Spleen (tissue), 11 donors: ENCODE measurements around the gene PLPP7. TPM values are rescaled to one million over a fixed set of nuclear protein-coding genes. Genes with fewer than 3 reads are reported as not detected.

ENCODE experiments used
- DNase-seq: peaks from one replicate; pipeline ENCODE4 v3.0.0-alpha.2; 2020
- H3K27ac ChIP-seq, 8 donors: fragments of 200-600 bp; sonication (generic) in 7 of 8; 1 replicate in 4 of 8; 2 replicates in 4 of 8; pipeline versions ENCODE4 v1.5.0 to v1.8.0; 2016 to 2021; ENCODE audit warnings: inconsistent platforms in 4 of 8, mild to moderate bottlenecking in 4 of 8, moderate library complexity in 1 of 8
- H3K27me3 ChIP-seq, 7 donors: fragments of 200-600 bp; sonication (generic) in 6 of 7; replicated peaks in 1 of 7; 1 replicate in 4 of 7; 2 replicates in 3 of 7; pipeline versions ENCODE4 v1.5.0 to v1.8.0; 2016 to 2021; ENCODE audit warnings: inconsistent platforms in 3 of 7, mild to moderate bottlenecking in 1 of 7
- H3K36me3 ChIP-seq, 6 donors: fragments of 200-600 bp; sonication (generic) in 5 of 6; 1 replicate in 4 of 6; 2 replicates in 2 of 6; pipeline versions ENCODE4 v1.5.0 to v1.8.0; 2016 to 2021; ENCODE audit warnings: inconsistent platforms in 2 of 6
- H3K4me1 ChIP-seq, 6 donors: fragments of 200-600 bp; sonication (generic) in 5 of 6; 1 replicate in 3 of 6; 2 replicates in 3 of 6; pipeline versions ENCODE4 v1.5.0 to v1.8.0; 2016 to 2021; ENCODE audit warnings: inconsistent platforms in 3 of 6
- H3K4me3 ChIP-seq, 8 donors: fragments of 200-600 bp; sonication (generic) in 7 of 8; 1 replicate in 4 of 8; 2 replicates in 4 of 8; pipeline versions ENCODE4 v1.5.0 to v1.8.0; 2016 to 2021; ENCODE audit warnings: inconsistent platforms in 4 of 8, mild to moderate bottlenecking in 4 of 8, moderate library complexity in 2 of 8
- H3K9me3 ChIP-seq, 8 donors: fragments of 200-600 bp; sonication (generic) in 7 of 8; 1 replicate in 4 of 8; 2 replicates in 4 of 8; pipeline versions ENCODE4 v1.5.0 to v1.8.0; 2016 to 2021; ENCODE audit warnings: inconsistent platforms in 4 of 8
- CTCF ChIP-seq, 11 experiments: fragments of 200-600 bp in 7 of 11; fragments of 450-650 bp in 4 of 11; sonication (generic) in 4 of 11; IDR thresholded peaks in 8 of 11; conservative IDR thresholded peaks in 3 of 11; 1 replicate in 7 of 11; 2 replicates in 4 of 11; pipeline versions ENCODE4 v1.4.0 to v1.8.0; 2016 to 2021; ENCODE audit warnings: antibody characterized with exemption in 11 of 11, inconsistent platforms in 4 of 11, mild to moderate bottlenecking in 1 of 11
- POLR2A ChIP-seq, 3 donors: fragments of 450-650 bp; IDR thresholded peaks; one replicate each; pipeline ENCODE4 v1.5.1; 2017; ENCODE audit warnings: antibody characterized with exemption in 3 of 3, mild to moderate bottlenecking in 1 of 3
- POLR2AphosphoS5 ChIP-seq, 3 donors: sonication (generic); formaldehyde crosslinking; IDR thresholded peaks; one replicate each; pipeline ENCODE4 v1.5.1; 2017; ENCODE audit warnings: antibody characterized with exemption in 3 of 3
- whole genome bisulfite sequencing, 5 donors: extraction: QIAGEN DNeasy Blood & Tissue Kit in 3 of 5; methylation state at CpG; one replicate each; pipeline versions ENCODE4 v1.1.5 to v1.1.7; 2013 to 2018; 5-methylcytosine and 5-hydroxymethylcytosine counted together
- intact Hi-C: fragments of 100-400 bp; cut with DNase I; formaldehyde crosslinking; loops from one replicate; pipeline ENCODE4 v1.15.0; 2023; ENCODE audit warnings: low total_unique reads
- polyA plus RNA-seq, 3 donors: library from polyadenylated mRNA; stranded (reverse); fragments of 200-250 nt; gene quantifications; one replicate each; pipeline ENCODE4 v1.2.1, GENCODE V29; 2013
- total RNA-seq, 7 donors: library from RNA; depleted of rRNA in 3 of 7; stranded (reverse); fragments of >200 nt in 3 of 7; fragmentation: NEBNext Ultra II Directional in 4 of 7; extraction: Animal tissue kit (Norgen Biotek cat#: 25700) in 4 of 7; gene quantifications; one replicate each; pipeline versions ENCODE4 v1.1.0 to v1.2.1, GENCODE V29; 2016 to 2021
- donor health status: healthy with polysubstance abuse.
- donor health status: DM: no; HTN: no; CAD: no; lungs with moderate emphysema.
- donor health status: DM: no; HTN: no; CAD: no.
- donor health status: Bipolar disorder and iron deficiency.
- donor health status: healthy.
- donor health status: DM: no; HTN: no; CAD: no.
- donor health status: DM: yes; HTN: yes; CAD: no.

Gene PLPP7
- total and polyA plus RNA-seq, 10 donors: 1.1 to 3.8 (median 2.7) TPM

GRCh38 chr9:131298341-131298740, 8.8 kb downstream of the PLPP7 start:
- TF ChIP-seq POLR2AphosphoS5 (IDR thresholded peaks at IDR 0.05) (no peak), CTCF (IDR thresholded peaks at IDR 0.05 in 8 of 11, conservative IDR thresholded peaks at IDR 0.05 in 3 of 11) (no peak), POLR2A (IDR thresholded peaks at IDR 0.05) (no peak)
- DNase-seq: no peak
- H3K27ac ChIP-seq: no peak overlapping the region
- H3K27me3 ChIP-seq: no peaks in the 10 kb centered on the region
- H3K4me3 ChIP-seq: no peak overlapping the region
- H3K4me1 ChIP-seq: peaks cover 0 to 4% (median 0%) of the 10 kb centered on the region in 6 donors
- H3K9me3 ChIP-seq: no peaks in the 10 kb centered on the region
- H3K36me3 ChIP-seq: no peaks in the 10 kb centered on the region
- intact Hi-C loops: no loop called here
- WGBS, 5 donors: 82 to 97% (median 88%) methylated on average over 2 to 5 of the region's 5 CpGs

DNA sequence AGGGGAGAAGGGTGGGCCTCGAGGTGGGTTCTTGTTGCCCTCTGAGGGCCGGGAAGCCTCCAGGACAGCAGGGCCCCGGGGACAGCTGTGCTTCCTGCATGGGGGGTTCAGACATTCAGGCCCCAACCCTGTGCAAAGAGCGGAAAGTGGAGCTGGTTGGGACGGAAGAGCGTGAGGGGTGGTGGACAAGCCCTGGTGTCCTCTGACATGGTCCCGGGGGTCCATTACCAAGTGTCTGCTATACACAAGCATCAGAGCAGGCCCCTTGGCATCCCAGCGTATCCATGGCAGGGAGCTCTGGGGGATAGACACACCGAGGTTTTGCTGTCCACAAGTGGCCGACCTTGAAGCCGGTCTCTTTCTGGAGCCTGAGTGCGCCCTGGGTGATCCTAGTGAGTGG, 9.3 kb downstream of the PLPP7 start:
- TF ChIP-seq CTCF (IDR thresholded peaks at IDR 0.05 in 8 of 11, conservative IDR thresholded peaks at IDR 0.05 in 3 of 11) (no peak), POLR2A (IDR thresholded peaks at IDR 0.05) (no peak), POLR2AphosphoS5 (IDR thresholded peaks at IDR 0.05) (no peak)
- Histone ChIP-seq H3K27ac (no peak overlapping the region), H3K4me3 (no peak overlapping the region), H3K36me3 (no peaks in the 10 kb centered on the region), H3K4me1 (peaks cover 0 to 4% (median 0%) of the 10 kb centered on the region in 6 donors), H3K27me3 (no peaks in the 10 kb centered on the region), H3K9me3 (no peaks in the 10 kb centered on the region)
- no peak for DNase-seq
- intact Hi-C loops: no loop called here
- 90 to 94% (median 92%) methylated on average over 9 to 12 of the region's 12 CpGs for WGBS, 5 donors

DNA sequence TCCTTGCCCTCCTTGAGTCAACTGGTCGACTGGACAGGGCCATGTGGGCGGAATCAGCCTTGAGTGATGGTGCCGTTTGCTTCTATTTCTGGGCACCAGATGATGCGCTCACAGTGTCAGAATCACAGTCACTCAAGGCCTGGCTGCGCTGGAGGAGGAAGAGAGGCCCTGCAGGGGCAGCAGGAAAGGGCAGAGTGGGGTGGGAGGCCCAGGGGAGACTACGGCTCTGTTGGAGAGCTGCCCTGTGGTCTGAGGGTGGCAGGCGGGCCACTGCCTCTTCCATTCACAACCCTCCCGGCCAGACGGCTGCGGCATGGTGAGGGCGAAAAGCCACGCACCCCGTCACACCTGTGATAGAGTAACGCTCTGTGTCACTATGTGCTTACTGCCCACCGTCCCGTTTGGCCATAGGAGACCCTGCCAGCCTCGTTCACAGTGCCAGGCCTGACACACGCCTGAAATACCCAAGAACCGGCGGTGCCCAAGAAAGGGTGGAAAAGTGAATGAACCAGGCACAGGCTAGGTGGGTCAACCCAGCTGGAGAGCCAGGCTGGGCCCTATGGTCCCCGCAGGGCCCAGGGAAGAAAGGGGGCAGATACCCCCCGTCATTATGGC, 9.9 kb downstream of the PLPP7 start:
- Histone ChIP-seq H3K4me1 (peaks cover 0 to 4% (median 0%) of the 10 kb centered on the region in 6 donors), H3K4me3 (no peak overlapping the region), H3K27ac (no peak overlapping the region), H3K36me3 (no peaks in the 10 kb centered on the region), H3K9me3 (no peaks in the 10 kb centered on the region), H3K27me3 (no peaks in the 10 kb centered on the region)
- intact Hi-C loops: no loop called here
- 68 to 79% (median 77%) methylated on average over 15 to 22 of the region's 22 CpGs for WGBS, 5 donors
- TF ChIP-seq POLR2AphosphoS5 (IDR thresholded peaks at IDR 0.05): no peak
- TF ChIP-seq CTCF (IDR thresholded peaks at IDR 0.05 in 8 of 11, conservative IDR thresholded peaks at IDR 0.05 in 3 of 11): no peak
- TF ChIP-seq POLR2A (IDR thresholded peaks at IDR 0.05): no peak
- DNase-seq: no peak

DNA sequence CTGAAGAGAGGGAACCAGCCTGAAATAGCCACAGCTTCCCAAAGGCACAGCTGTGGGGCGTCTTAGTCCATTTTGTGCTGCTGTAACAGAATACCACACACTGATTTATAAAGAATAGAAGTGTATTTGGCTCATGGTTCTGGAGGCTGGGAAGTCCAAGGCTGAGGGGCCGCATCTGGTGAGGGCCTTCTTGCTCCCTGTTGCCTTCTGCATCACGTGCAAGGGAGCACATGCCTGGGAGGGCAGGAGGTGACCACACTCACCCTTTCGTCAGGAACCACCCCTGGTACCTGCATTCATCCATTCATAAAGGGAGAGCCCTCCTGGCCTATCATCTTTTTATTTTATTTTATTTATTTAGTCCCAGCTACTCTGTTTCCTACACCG, 10.4 kb downstream of the PLPP7 start:
- Histone ChIP-seq H3K4me3 (no peak overlapping the region), H3K9me3 (no peaks in the 10 kb centered on the region), H3K27ac (no peak overlapping the region), H3K36me3 (no peaks in the 10 kb centered on the region), H3K4me1 (peaks cover 0 to 4% (median 0%) of the 10 kb centered on the region in 6 donors), H3K27me3 (no peaks in the 10 kb centered on the region)
- DNase-seq: no peak
- intact Hi-C loops: no loop called here
- TF ChIP-seq POLR2A (IDR thresholded peaks at IDR 0.05) (no peak), POLR2AphosphoS5 (IDR thresholded peaks at IDR 0.05) (no peak), CTCF (IDR thresholded peaks at IDR 0.05 in 8 of 11, conservative IDR thresholded peaks at IDR 0.05 in 3 of 11) (no peak)
- 70 to 86% (median 73%) methylated on average over 4 to 5 of the region's 5 CpGs for WGBS, 5 donors
